Right lobe of liver (tissue), 6 donors: ENCODE data around the gene FOXJ3. TPM values are rescaled to one million over a fixed set of nuclear protein-coding genes. Genes with fewer than 3 reads are reported as not detected.

Experiments used
- ATAC-seq, 4 donors: fragments of 200-7000 bp; cut with Tn5 transposase; one replicate each; pipeline ENCODE4 v1.9.1; 2020; ENCODE audit warnings: mild to moderate bottlenecking in 4 of 4, moderate library complexity in 4 of 4
- DNase-seq, 3 donors: peaks; one replicate each; pipeline ENCODE4 v3.0.0-alpha.2; 2020
- H3K27ac ChIP-seq, 3 donors: fragments of 200-600 bp; one replicate each; pipeline ENCODE4 v1.8.0; 2022
- H3K27me3 ChIP-seq, 2 donors: fragments of 200-600 bp; one replicate each; pipeline ENCODE4 v1.8.0; 2022
- H3K36me3 ChIP-seq, 4 donors: fragments of 200-600 bp; sonication (generic) in 1 of 4; one replicate each; pipeline versions ENCODE4 v1.5.1 to v1.8.0; 2017 to 2022; ENCODE audit warnings: control low read depth in 1 of 4
- H3K4me1 ChIP-seq, 4 donors: fragments of 200-600 bp; sonication (generic) in 1 of 4; one replicate each; pipeline versions ENCODE4 v1.5.1 to v1.8.0; 2017 to 2022; ENCODE audit warnings: control low read depth in 1 of 4
- H3K4me3 ChIP-seq, 3 donors: fragments of 200-600 bp; one replicate each; pipeline ENCODE4 v1.8.0; 2022
- H3K9me3 ChIP-seq, 4 donors: fragments of 200-600 bp; sonication (generic) in 1 of 4; one replicate each; pipeline versions ENCODE4 v1.5.1 to v1.8.0; 2017 to 2022; ENCODE audit warnings: control low read depth in 1 of 4
- POLR2A ChIP-seq: fragments of 450-650 bp; IDR thresholded peaks from one replicate; pipeline ENCODE4 v1.6.1; 2017; ENCODE audit warnings: antibody characterized with exemption, mild to moderate bottlenecking
- WGBS: methylation state at CpG from one replicate; pipeline ENCODE4 v1.1.6; 2018; ENCODE audit warnings: low coverage, low lambda C conversion rate; ENCODE audit not compliant: insufficient coverage; ENCODE audit errors: missing lambda C conversion rate; 5-methylcytosine and 5-hydroxymethylcytosine counted together
- intact Hi-C, 2 donors: fragments of 100-400 bp; cut with DNase I; formaldehyde crosslinking; loops; one replicate each; pipeline versions ENCODE4 v1.11.2 to v1.14.1; 2022
- total RNA-seq, 6 experiments: library from RNA; depleted of rRNA in 2 of 6; stranded (reverse); fragments of >200 nt in 2 of 6; fragmentation: NEBNext Ultra II Directional in 3 of 6; extraction: Animal tissue kit (Norgen Biotek cat#: 25700) in 3 of 6; gene quantifications; one replicate each; pipeline versions ENCODE4 v1.1.0 to v1.2.4, GENCODE V29; 2016 to 2023
- TF ChIP-seq, protein P1 (sequence below), 4 donors: fragments of 200-600 bp in 3 of 4; fragments of 450-650 bp in 1 of 4; IDR thresholded peaks; one replicate each; pipeline versions ENCODE4 v1.5.1 to v1.8.0; 2016 to 2022; ENCODE audit warnings: antibody characterized with exemption in 4 of 4, mild to moderate bottlenecking in 2 of 4
- donor health status: DM: no; HTN: yes; CAD: no.
- donor health status: DM: no; HTN: no; CAD: no.
- donor health status: DM: no; HTN: no; CAD: no.
- donor health status: DM: no; HTN: yes; CAD: no.
- donor health status: DM: no; HTN: yes; CAD: no.

FOXJ3 gene
- total RNA-seq, 6 experiments from 2014 or later, result 12.1 to 18.4 (median 14.5) TPM

- Histone ChIP-seq H3K36me3 (no peaks in the 10 kb centered on the region), H3K27me3 (no peaks in the 10 kb centered on the region), H3K9me3 (no peaks in the 10 kb centered on the region), H3K4me1 (peaks cover 0 to 12% (median 0%) of the 10 kb centered on the region in 4 donors), H3K27ac (no peak overlapping the region), H3K4me3 (no peak overlapping the region)
- 75% methylated on average over 1 of the region's 1 CpG for WGBS
- DNase-seq, result no peak
- no peak for TF ChIP-seq POLR2A
- TF ChIP-seq, protein P1, sequence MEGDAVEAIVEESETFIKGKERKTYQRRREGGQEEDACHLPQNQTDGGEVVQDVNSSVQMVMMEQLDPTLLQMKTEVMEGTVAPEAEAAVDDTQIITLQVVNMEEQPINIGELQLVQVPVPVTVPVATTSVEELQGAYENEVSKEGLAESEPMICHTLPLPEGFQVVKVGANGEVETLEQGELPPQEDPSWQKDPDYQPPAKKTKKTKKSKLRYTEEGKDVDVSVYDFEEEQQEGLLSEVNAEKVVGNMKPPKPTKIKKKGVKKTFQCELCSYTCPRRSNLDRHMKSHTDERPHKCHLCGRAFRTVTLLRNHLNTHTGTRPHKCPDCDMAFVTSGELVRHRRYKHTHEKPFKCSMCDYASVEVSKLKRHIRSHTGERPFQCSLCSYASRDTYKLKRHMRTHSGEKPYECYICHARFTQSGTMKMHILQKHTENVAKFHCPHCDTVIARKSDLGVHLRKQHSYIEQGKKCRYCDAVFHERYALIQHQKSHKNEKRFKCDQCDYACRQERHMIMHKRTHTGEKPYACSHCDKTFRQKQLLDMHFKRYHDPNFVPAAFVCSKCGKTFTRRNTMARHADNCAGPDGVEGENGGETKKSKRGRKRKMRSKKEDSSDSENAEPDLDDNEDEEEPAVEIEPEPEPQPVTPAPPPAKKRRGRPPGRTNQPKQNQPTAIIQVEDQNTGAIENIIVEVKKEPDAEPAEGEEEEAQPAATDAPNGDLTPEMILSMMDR (IDR thresholded peaks at IDR 0.05), result no peak
- no peak for ATAC-seq
- intact Hi-C loops, result no loop called here
Measured at GRCh38 chr1:42258218-42258617, 76.8 kb downstream of the FOXJ3 start.

DNA sequence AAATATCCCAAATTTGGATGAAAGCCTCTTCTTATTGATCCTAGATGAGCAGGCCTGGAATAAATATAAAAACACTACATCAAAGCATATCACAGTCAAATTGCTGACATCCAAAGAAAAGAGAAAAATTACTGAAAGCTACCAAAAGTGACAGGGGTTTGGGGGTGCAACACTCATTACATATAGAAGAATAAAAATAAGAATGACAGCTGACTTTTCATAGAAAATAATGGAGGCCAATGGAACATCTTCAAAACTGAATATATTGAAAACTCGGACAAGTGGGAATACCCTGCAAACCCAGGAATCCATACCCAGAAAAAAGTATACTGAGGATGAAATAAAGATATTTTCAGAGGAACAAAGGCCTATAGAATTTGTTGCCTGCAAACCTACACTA lies 84.0 kb downstream of the FOXJ3 start:
- Histone ChIP-seq H3K27ac (no peak overlapping the region), H3K27me3 (no peaks in the 10 kb centered on the region), H3K4me3 (no peak overlapping the region), H3K9me3 (peaks cover 0 to 4% (median 0%) of the 10 kb centered on the region in 4 donors), H3K36me3 (no peaks in the 10 kb centered on the region), H3K4me1 (no peaks in the 10 kb centered on the region)
- no peak for TF ChIP-seq POLR2A
- TF ChIP-seq, protein P1 (IDR thresholded peaks at IDR 0.05), result no peak
- ATAC-seq, result no peak
- intact Hi-C loops, result no loop called here
- DNase-seq, result no peak
- 80% methylated on average over 1 of the region's 1 CpG for WGBS

GRCh38 chr1:42250164-42250563 lies 84.9 kb downstream of the FOXJ3 start:
- no peak for ATAC-seq
- DNase-seq, result no peak
- TF ChIP-seq, protein P1 (IDR thresholded peaks at IDR 0.05), result no peak
- TF ChIP-seq POLR2A, result no peak
- intact Hi-C loops, result no loop called here
- H3K36me3 ChIP-seq, result no peaks in the 10 kb centered on the region
- 60% methylated on average over 3 of the region's 3 CpGs for WGBS
- H3K27me3 ChIP-seq, result no peaks in the 10 kb centered on the region
- H3K4me3 ChIP-seq, result no peak overlapping the region
- no peak overlapping the region for H3K27ac ChIP-seq
- H3K9me3 ChIP-seq, result peaks cover 0 to 4% (median 0%) of the 10 kb centered on the region in 4 donors
- no peaks in the 10 kb centered on the region for H3K4me1 ChIP-seq

DNA sequence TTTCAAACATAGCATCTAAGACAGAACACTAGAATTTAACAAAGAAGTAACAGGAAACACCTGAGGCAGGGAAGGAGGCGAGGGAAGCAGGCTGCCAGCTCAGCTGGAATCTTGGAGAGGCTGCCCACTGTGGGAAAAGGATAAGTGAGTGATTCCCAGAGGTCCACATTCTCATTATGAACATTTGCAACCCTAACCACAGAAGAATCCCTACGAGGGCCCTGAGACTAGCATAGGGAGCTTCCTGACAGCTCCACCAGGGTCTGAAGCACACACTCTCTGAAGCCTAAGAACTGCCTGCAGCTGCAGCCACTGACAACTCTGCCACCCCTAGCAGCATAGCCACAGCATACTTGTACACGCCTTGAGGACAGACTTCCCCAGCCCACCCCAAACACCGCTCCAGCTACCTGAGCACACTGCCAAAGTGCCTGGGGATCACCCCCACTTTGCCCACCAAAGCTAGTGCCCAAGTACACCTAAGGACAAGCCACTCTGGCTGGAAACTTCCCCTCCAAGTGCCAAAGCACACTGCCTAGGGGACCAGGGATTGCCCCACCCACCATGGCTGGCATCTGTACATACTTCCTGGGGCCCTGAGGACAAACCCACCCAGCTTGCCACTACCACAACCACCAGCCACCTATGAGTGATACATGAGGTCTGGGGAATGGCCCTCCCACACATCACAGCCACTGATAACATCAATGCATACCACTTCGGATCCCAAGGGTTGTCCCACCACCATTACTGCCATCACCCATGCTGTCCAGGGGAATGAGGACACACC lies 93.9 kb downstream of the FOXJ3 start:
- Histone ChIP-seq H3K4me1 (no peaks in the 10 kb centered on the region), H3K27me3 (no peaks in the 10 kb centered on the region), H3K4me3 (no peak overlapping the region), H3K9me3 (peaks cover 0 to 7% (median 0%) of the 10 kb centered on the region in 4 donors), H3K27ac (no peak overlapping the region), H3K36me3 (no peaks in the 10 kb centered on the region)
- intact Hi-C loops, result no loop called here
- no peak for TF ChIP-seq POLR2A
- TF ChIP-seq, protein P1 (IDR thresholded peaks at IDR 0.05), result no peak
- ATAC-seq, result peak in 2 of 4 donors; percentile 14 to 46
- 67% methylated on average over 1 of the region's 5 CpGs for WGBS
- no peak for DNase-seq
